Lower leg skin (tissue), 4 donors: ENCODE data around the gene AK8. TPM values are rescaled to one million over a fixed set of nuclear protein-coding genes. Genes with fewer than 3 reads are reported as not detected.

ENCODE experiments used
- DNase-seq, 2 donors: peaks; one replicate each; pipeline ENCODE4 v3.0.0-alpha.2; 2019; ENCODE audit warnings: low spot score in 2 of 2
- H3K4me3 ChIP-seq: fragments of 200-600 bp; sonication (generic); 2 replicates; pipeline ENCODE4 v1.5.1; 2017; ENCODE audit warnings: mild to moderate bottlenecking, low read depth; ENCODE audit not compliant: poor library complexity, severe bottlenecking
- POLR2A ChIP-seq, 2 donors: fragments of 450-650 bp; IDR thresholded peaks; one replicate each; pipeline ENCODE4 v1.6.1; 2016 to 2017; ENCODE audit warnings: antibody characterized with exemption in 2 of 2, mild to moderate bottlenecking in 1 of 2, moderate library complexity in 1 of 2
- WGBS, 2 donors: methylation state at CpG; one replicate each; pipeline ENCODE4 v1.1.5; 2018; 5-methylcytosine and 5-hydroxymethylcytosine counted together
- intact Hi-C: fragments of 100-400 bp; cut with DNase I; formaldehyde crosslinking; loops from one replicate; pipeline ENCODE4 v1.15.0; 2023; ENCODE audit warnings: low total_unique reads
- total RNA-seq, 4 donors: library from RNA; depleted of rRNA; stranded (reverse); fragments of >200 nt; gene quantifications; one replicate each; pipeline ENCODE4 v1.1.0, GENCODE V29; 2016
- TF ChIP-seq, protein P1 (sequence below), 3 donors: fragments of 450-650 bp; IDR thresholded peaks; one replicate each; pipeline ENCODE4 v1.5.1; 2016; ENCODE audit warnings: antibody characterized with exemption in 3 of 3, mild to moderate bottlenecking in 3 of 3, moderate library complexity in 2 of 3

Gene AK8
- total RNA-seq, 4 donors from 2014 or later: 1.4 to 5.5 (median 2.0) TPM

GRCh38 chr9:132834343-132834742, 43.7 kb downstream of the AK8 start:
- 80 to 81% methylated on average over 7 of the region's 7 CpGs for WGBS, 2 donors
- intact Hi-C loops: no loop called here
- H3K4me3 ChIP-seq: no peak overlapping the region
- TF ChIP-seq POLR2A (IDR thresholded peaks at IDR 0.05): no peak
- TF ChIP-seq, protein P1, sequence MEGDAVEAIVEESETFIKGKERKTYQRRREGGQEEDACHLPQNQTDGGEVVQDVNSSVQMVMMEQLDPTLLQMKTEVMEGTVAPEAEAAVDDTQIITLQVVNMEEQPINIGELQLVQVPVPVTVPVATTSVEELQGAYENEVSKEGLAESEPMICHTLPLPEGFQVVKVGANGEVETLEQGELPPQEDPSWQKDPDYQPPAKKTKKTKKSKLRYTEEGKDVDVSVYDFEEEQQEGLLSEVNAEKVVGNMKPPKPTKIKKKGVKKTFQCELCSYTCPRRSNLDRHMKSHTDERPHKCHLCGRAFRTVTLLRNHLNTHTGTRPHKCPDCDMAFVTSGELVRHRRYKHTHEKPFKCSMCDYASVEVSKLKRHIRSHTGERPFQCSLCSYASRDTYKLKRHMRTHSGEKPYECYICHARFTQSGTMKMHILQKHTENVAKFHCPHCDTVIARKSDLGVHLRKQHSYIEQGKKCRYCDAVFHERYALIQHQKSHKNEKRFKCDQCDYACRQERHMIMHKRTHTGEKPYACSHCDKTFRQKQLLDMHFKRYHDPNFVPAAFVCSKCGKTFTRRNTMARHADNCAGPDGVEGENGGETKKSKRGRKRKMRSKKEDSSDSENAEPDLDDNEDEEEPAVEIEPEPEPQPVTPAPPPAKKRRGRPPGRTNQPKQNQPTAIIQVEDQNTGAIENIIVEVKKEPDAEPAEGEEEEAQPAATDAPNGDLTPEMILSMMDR (IDR thresholded peaks at IDR 0.05): no peak
- DNase-seq: no peak

DNA sequence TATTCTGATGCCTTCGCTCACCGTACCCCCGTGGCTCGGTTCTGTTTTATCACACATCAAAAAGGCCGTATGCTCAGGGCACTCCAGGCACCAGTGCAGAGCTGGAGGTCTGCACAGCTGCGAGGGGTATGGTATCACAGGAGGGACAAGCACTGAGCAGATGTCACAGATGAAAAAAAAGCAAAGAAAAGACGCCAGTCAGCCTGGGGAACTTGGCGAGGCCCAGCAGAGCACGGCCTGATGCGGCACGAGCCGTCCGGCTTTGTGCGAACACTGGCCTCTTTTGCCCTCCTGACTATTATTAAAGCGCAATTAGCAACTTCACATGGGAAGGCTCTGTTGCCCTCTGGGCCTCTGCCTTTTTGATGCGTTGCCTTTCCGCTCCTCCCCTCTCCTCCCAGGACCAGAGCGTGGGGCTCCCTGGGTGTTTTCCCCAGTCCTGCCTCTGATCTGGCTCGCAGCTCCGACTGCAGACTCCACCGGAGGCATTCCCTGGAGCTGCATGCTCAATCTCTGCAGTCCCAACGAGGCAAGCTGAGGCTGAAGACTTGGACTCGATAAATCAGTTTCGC, 44.4 kb downstream of the AK8 start:
- intact Hi-C loops: no loop called here
- TF ChIP-seq POLR2A (IDR thresholded peaks at IDR 0.05): no peak
- H3K4me3 ChIP-seq: no peak overlapping the region
- 53 to 55% methylated on average over 24 of the region's 24 CpGs for WGBS, 2 donors
- peak in 1 of 2 donors; percentile 52 for DNase-seq

DNA sequence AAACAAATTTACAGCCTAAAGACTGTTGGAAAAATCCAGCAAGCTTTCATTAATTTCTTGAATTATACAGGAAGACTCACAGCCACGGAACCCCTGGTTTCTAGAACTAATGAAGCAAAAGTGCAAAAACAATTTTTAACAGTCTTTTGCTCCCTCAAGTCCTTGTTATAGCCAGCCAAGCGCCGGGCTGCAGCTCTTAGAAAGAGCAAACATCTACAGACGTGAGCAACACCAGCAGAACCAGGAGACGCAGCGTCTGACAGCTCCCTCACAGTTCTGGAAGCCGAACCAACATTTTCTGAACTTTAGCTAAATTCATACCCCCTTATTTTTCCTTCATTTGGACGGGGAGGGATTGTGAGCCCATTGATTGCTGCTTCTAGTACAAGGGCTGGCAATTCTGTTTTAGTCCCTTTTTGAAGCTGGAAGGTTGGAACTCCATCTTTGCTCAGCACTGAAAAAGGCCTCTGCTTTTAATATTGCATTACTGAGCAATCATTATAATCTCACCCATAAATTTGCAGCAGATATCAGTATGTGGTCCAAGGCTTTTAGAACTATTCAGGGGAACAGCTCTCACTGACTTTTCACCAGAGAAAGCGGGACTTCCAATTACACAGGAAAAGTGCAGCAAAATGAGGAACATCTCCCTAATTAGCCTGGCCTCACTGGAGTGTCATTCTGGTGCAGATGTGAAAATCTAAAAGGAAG, 45.8 kb downstream of the AK8 start:
- no peak overlapping the region for H3K4me3 ChIP-seq
- TF ChIP-seq, protein P1 (IDR thresholded peaks at IDR 0.05): no peak
- no peak for TF ChIP-seq POLR2A (IDR thresholded peaks at IDR 0.05)
- 79 to 82% methylated on average over 9 of the region's 9 CpGs for WGBS, 2 donors
- peak in 1 of 2 donors; percentile 67 for DNase-seq
- intact Hi-C loops: no loop called here

- DNase-seq: peak in 1 of 2 donors; percentile 79
- TF ChIP-seq, protein P1 (IDR thresholded peaks at IDR 0.05): no peak
- no peak for TF ChIP-seq POLR2A (IDR thresholded peaks at IDR 0.05)
- intact Hi-C loops: no loop called here
- WGBS, 2 donors: 86 to 87% methylated on average over 16 of the region's 16 CpGs
- no peak overlapping the region for H3K4me3 ChIP-seq
Measured at GRCh38 chr9:132828201-132828770, 49.8 kb downstream of the AK8 start.

GRCh38 chr9:132827366-132827765, 50.7 kb downstream of the AK8 start:
- no peak for TF ChIP-seq POLR2A (IDR thresholded peaks at IDR 0.05)
- TF ChIP-seq, protein P1 (IDR thresholded peaks at IDR 0.05): no peak

GRCh38 chr9:132826621-132827365, 51.3 kb downstream of the AK8 start:
- 86 to 88% methylated on average over 6 to 13 of the region's 13 CpGs for WGBS, 2 donors
- no peak for DNase-seq
- TF ChIP-seq, protein P1 (IDR thresholded peaks at IDR 0.05): no peak
- H3K4me3 ChIP-seq: no peak overlapping the region
- intact Hi-C loops: no loop called here

More at GRCh38 chr9:132827366-132827765, 50.7 kb downstream of the AK8 start:
- 95% methylated on average over 5 of the region's 5 CpGs for whole genome bisulfite sequencing, 2 donors
- intact Hi-C loops: no loop called here
- DNase-seq: no peak
- H3K4me3 ChIP-seq: no peak overlapping the region
